Measurements from ENCODE around the gene TSPAN6. TPM values are rescaled to one million over a fixed set of nuclear protein-coding genes. Genes with fewer than 3 reads are reported as not detected.

The TSPAN6 gene, protein sequence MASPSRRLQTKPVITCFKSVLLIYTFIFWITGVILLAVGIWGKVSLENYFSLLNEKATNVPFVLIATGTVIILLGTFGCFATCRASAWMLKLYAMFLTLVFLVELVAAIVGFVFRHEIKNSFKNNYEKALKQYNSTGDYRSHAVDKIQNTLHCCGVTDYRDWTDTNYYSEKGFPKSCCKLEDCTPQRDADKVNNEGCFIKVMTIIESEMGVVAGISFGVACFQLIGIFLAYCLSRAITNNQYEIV
- total RNA-seq (10 to 100 TPM; 44.2 to 65.0 TPM), polyA plus RNA-seq (10 to 100 TPM; 42.6 to 97.6 TPM)

DNA sequence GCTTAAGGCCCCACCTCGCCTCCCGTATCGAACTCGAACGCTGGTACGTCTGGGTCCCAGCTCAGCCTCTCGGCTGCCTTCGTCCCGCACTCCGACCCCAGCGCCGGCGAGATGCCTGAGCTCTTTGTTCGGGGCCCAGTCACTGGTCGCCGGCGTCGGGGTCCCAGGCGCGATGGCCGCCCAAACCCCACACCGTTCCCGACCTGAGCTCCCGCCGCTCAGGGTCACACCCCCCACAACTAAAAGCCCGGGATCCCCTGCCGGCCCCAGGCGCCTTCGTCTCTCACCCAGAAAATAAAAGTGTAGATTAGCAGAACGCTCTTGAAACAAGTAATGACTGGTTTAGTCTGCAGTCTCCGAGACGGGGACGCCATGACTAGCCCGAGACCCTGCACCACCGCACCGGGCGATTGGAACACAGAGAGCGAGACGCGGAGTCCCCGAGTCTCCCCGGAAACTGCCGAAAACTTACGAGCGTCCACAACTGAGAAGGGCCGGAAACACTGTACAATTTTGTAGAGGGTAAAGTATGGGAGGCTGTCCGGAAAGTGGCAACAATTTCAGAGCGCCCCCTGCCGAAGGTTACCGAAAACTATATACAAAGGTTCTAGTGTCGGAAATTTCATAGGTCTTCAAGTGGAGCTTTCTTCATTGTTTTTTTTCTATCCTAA, at the start of gene TSPAN6:
TSPAN6 (minus strand) TSS at position 486 of the 671 bp plus-strand sequence; CDS start at position 374, 112 bp downstream.
- no peak for TF ChIP-seq FOXA1 (IDR thresholded peaks at IDR 0.05)
- peak; percentile 75 for TF ChIP-seq YY1 (IDR thresholded peaks at IDR 0.05)
- TF ChIP-seq NR2F2 (IDR thresholded peaks at IDR 0.05): peak; percentile 17
- TF ChIP-seq RAD21 (IDR thresholded peaks at IDR 0.05): peak; percentile 60 to 73
- TF ChIP-seq, protein P1, sequence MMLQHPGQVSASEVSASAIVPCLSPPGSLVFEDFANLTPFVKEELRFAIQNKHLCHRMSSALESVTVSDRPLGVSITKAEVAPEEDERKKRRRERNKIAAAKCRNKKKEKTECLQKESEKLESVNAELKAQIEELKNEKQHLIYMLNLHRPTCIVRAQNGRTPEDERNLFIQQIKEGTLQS (IDR thresholded peaks at IDR 0.05): no peak
- TF ChIP-seq TAF1 (conservative IDR thresholded peaks at IDR 0.05): no peak
- TF ChIP-seq, protein P2, sequence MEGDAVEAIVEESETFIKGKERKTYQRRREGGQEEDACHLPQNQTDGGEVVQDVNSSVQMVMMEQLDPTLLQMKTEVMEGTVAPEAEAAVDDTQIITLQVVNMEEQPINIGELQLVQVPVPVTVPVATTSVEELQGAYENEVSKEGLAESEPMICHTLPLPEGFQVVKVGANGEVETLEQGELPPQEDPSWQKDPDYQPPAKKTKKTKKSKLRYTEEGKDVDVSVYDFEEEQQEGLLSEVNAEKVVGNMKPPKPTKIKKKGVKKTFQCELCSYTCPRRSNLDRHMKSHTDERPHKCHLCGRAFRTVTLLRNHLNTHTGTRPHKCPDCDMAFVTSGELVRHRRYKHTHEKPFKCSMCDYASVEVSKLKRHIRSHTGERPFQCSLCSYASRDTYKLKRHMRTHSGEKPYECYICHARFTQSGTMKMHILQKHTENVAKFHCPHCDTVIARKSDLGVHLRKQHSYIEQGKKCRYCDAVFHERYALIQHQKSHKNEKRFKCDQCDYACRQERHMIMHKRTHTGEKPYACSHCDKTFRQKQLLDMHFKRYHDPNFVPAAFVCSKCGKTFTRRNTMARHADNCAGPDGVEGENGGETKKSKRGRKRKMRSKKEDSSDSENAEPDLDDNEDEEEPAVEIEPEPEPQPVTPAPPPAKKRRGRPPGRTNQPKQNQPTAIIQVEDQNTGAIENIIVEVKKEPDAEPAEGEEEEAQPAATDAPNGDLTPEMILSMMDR (IDR thresholded peaks at IDR 0.05; ENCODE audit: low read depth, low read length, missing input control): peak; percentile 52
- TF ChIP-seq, protein P3, sequence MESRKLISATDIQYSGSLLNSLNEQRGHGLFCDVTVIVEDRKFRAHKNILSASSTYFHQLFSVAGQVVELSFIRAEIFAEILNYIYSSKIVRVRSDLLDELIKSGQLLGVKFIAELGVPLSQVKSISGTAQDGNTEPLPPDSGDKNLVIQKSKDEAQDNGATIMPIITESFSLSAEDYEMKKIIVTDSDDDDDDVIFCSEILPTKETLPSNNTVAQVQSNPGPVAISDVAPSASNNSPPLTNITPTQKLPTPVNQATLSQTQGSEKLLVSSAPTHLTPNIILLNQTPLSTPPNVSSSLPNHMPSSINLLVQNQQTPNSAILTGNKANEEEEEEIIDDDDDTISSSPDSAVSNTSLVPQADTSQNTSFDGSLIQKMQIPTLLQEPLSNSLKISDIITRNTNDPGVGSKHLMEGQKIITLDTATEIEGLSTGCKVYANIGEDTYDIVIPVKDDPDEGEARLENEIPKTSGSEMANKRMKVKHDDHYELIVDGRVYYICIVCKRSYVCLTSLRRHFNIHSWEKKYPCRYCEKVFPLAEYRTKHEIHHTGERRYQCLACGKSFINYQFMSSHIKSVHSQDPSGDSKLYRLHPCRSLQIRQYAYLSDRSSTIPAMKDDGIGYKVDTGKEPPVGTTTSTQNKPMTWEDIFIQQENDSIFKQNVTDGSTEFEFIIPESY (IDR thresholded peaks at IDR 0.05): no peak
- no peak for TF ChIP-seq FOXA2 (IDR thresholded peaks at IDR 0.05)
- TF ChIP-seq HNF4A (conservative IDR thresholded peaks at IDR 0.05): peak in 1 of 2 donors; percentile 17
- TF ChIP-seq, protein P4, sequence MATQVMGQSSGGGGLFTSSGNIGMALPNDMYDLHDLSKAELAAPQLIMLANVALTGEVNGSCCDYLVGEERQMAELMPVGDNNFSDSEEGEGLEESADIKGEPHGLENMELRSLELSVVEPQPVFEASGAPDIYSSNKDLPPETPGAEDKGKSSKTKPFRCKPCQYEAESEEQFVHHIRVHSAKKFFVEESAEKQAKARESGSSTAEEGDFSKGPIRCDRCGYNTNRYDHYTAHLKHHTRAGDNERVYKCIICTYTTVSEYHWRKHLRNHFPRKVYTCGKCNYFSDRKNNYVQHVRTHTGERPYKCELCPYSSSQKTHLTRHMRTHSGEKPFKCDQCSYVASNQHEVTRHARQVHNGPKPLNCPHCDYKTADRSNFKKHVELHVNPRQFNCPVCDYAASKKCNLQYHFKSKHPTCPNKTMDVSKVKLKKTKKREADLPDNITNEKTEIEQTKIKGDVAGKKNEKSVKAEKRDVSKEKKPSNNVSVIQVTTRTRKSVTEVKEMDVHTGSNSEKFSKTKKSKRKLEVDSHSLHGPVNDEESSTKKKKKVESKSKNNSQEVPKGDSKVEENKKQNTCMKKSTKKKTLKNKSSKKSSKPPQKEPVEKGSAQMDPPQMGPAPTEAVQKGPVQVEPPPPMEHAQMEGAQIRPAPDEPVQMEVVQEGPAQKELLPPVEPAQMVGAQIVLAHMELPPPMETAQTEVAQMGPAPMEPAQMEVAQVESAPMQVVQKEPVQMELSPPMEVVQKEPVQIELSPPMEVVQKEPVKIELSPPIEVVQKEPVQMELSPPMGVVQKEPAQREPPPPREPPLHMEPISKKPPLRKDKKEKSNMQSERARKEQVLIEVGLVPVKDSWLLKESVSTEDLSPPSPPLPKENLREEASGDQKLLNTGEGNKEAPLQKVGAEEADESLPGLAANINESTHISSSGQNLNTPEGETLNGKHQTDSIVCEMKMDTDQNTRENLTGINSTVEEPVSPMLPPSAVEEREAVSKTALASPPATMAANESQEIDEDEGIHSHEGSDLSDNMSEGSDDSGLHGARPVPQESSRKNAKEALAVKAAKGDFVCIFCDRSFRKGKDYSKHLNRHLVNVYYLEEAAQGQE (IDR thresholded peaks at IDR 0.05): peak; percentile 31
- TF ChIP-seq, protein P5, sequence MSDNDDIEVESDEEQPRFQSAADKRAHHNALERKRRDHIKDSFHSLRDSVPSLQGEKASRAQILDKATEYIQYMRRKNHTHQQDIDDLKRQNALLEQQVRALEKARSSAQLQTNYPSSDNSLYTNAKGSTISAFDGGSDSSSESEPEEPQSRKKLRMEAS (IDR thresholded peaks at IDR 0.05): no peak
- TF ChIP-seq GABPA (IDR thresholded peaks at IDR 0.05 in 1 of 2, conservative IDR thresholded peaks at IDR 0.05 in 1 of 2): peak; percentile 39 to 68
- TF ChIP-seq JUND (IDR thresholded peaks at IDR 0.05): peak in 1 of 2 donors; percentile 9
- peak in 1 of 2 donors; percentile 25 for TF ChIP-seq EGR1 (IDR thresholded peaks at IDR 0.05; ENCODE audit: low read depth in 2 of 2)
- TF ChIP-seq SP1 (IDR thresholded peaks at IDR 0.05): peak; percentile 20
- Histone ChIP-seq H3K36me3 (ENCODE audit: control insufficient read depth in 4 of 4, insufficient read depth in 3 of 4, low read depth in 1 of 4, low read length in 3 of 4) (peaks cover under 1 to 4% (median 2%) of the 10 kb centered on the region in 4 donors), H3K9me3 (ENCODE audit: control insufficient read depth in 4 of 4, low read length in 3 of 4) (no peaks in the 10 kb centered on the region), H3K4me1 (ENCODE audit: control insufficient read depth in 4 of 4, insufficient read depth in 4 of 4, low read length in 3 of 4) (peaks cover 0 to 2% (median 0%) of the 10 kb centered on the region in 4 donors), H3K4me3 (ENCODE audit: low read depth in 1 of 3, low read length in 3 of 3) (peak within 1 kb of the TSS; percentile 43 to 82 (median 71)), H3K27ac (ENCODE audit: low read depth in 1 of 2, low read length in 2 of 2) (peak within 1 kb of the TSS; percentile 58 to 67), H3K27me3 (ENCODE audit: control insufficient read depth in 4 of 4, insufficient read depth in 4 of 4, low read length in 3 of 4) (no peaks in the 10 kb centered on the region), H3K9ac (ENCODE audit: low read depth in 1 of 2, low read length in 2 of 2) (peak within 1 kb of the TSS; percentile 42 to 74)
- WGBS: under 1% methylated on average over 51 of the region's 51 CpGs
- DNase-seq (ENCODE audit: low spot score): peak; percentile 78

Data from liver (tissue), 9 donors.